DND-41 (cell line): ENCODE results near the gene STAT6.

ENCODE experiments used
- ATAC-seq: fragments of 200-7000 bp; cut with Tn5 transposase; 3 replicates; pipeline ENCODE4 v1.9.1; 2021; ENCODE audit warnings: low read depth; ENCODE audit not compliant: insufficient read depth
- DNase-seq: peaks from one replicate; pipeline ENCODE4 v3.0.0-alpha.2; 2020
- H2AFZ ChIP-seq: 2 replicates; pipeline ENCODE4 v1.6.0; 2012; ENCODE audit warnings: low read depth, low read length
- H3K27ac ChIP-seq: 2 replicates; pipeline ENCODE4 v1.5.1; 2012; ENCODE audit warnings: low read length, inconsistent platforms
- H3K27me3 ChIP-seq: fragments of 200-600 bp; sonication (generic); 2 replicates; pipeline ENCODE4 v1.6.0; 2012; ENCODE audit warnings: low read length, mild to moderate bottlenecking, inconsistent platforms; ENCODE audit not compliant: insufficient read depth, poor library complexity
- H3K36me3 ChIP-seq: 2 replicates; pipeline ENCODE4 v1.5.1; 2012; ENCODE audit warnings: low read length, inconsistent platforms; ENCODE audit not compliant: insufficient read depth
- H3K4me1 ChIP-seq: 2 replicates; pipeline ENCODE4 v1.5.1; 2012; ENCODE audit warnings: mild to moderate bottlenecking, low read length; ENCODE audit not compliant: insufficient read depth
- H3K4me2 ChIP-seq: 2 replicates; pipeline ENCODE4 v1.6.0; 2012; ENCODE audit warnings: mild to moderate bottlenecking, moderate library complexity, low read length, inconsistent platforms; ENCODE audit not compliant: insufficient read depth
- H3K4me3 ChIP-seq, 2 experiments: fragments of 200-600 bp in 1 of 2; shearing (Covaris generic) in 1 of 2; 2 replicates each; pipeline ENCODE4 v1.5.1; 2012 to 2016; ENCODE audit warnings: inconsistent platforms in 2 of 2, low read length in 2 of 2, mild to moderate bottlenecking in 2 of 2, low read depth in 1 of 2, moderate library complexity in 1 of 2
- H3K79me2 ChIP-seq: 2 replicates; pipeline ENCODE4 v1.6.0; 2012; ENCODE audit warnings: low read length, inconsistent platforms; ENCODE audit not compliant: insufficient read depth
- H3K9ac ChIP-seq: 2 replicates; pipeline ENCODE4 v1.6.0; 2012; ENCODE audit warnings: low read depth, mild to moderate bottlenecking, inconsistent platforms, low read length, moderate library complexity
- H3K9me3 ChIP-seq: 2 replicates; pipeline ENCODE4 v1.5.1; 2012; ENCODE audit warnings: low read length, moderate library complexity, mild to moderate bottlenecking, inconsistent platforms; ENCODE audit not compliant: insufficient read depth, severe bottlenecking
- H4K20me1 ChIP-seq: 2 replicates; pipeline ENCODE4 v1.6.0; 2012; ENCODE audit warnings: low read length; ENCODE audit not compliant: insufficient read depth
- CTCF ChIP-seq: IDR thresholded peaks from 2 replicates; pipeline ENCODE4 v1.5.1; 2012; ENCODE audit warnings: borderline replicate concordance, low read length, moderate library complexity, mild to moderate bottlenecking; ENCODE audit not compliant: poor library complexity, severe bottlenecking; ENCODE audit errors: extremely low read depth
- EZH2 ChIP-seq: IDR thresholded peaks from 3 replicates; pipeline ENCODE4 v1.6.1; 2012; ENCODE audit warnings: borderline replicate concordance, low read depth, mild to moderate bottlenecking, moderate library complexity, low read length, inconsistent platforms; ENCODE audit not compliant: severe bottlenecking

The STAT6 gene

GRCh38 chr12:57092529-57092862 lies 18.7 kb downstream of the STAT6 start:
- H3K9ac ChIP-seq = no peak overlapping the region
- DNase-seq = no peak
- ATAC-seq = no peak
- H4K20me1 ChIP-seq = peaks cover 16% of the 10 kb centered on the region
- no peak overlapping the region for H3K4me3 ChIP-seq
- peaks cover 59% of the 10 kb centered on the region for H3K36me3 ChIP-seq
- H2AFZ ChIP-seq = no peak overlapping the region
- H3K4me1 ChIP-seq = peaks cover 22% of the 10 kb centered on the region
- peaks cover 11% of the 10 kb centered on the region for H3K79me2 ChIP-seq
- no peaks in the 10 kb centered on the region for H3K9me3 ChIP-seq
- H3K27ac ChIP-seq = no peak overlapping the region
- no peaks in the 10 kb centered on the region for H3K27me3 ChIP-seq
- H3K4me2 ChIP-seq = no peak overlapping the region
- no peak for TF ChIP-seq EZH2
- no peak for TF ChIP-seq CTCF

GRCh38 chr12:57091638-57092528 lies 19.3 kb downstream of the STAT6 start:
- peaks cover 16% of the 10 kb centered on the region for H4K20me1 ChIP-seq
- H3K27me3 ChIP-seq = no peaks in the 10 kb centered on the region
- H2AFZ ChIP-seq = no peak overlapping the region
- peaks cover 53% of the 10 kb centered on the region for H3K36me3 ChIP-seq
- no peaks in the 10 kb centered on the region for H3K9me3 ChIP-seq
- no peak for DNase-seq
- no peak overlapping the region for H3K9ac ChIP-seq
- H3K4me3 ChIP-seq = no peak overlapping the region
- H3K27ac ChIP-seq = no peak overlapping the region
- ATAC-seq = no peak
- H3K79me2 ChIP-seq = peaks cover 11% of the 10 kb centered on the region
- H3K4me2 ChIP-seq = no peak overlapping the region
- H3K4me1 ChIP-seq = peaks cover 22% of the 10 kb centered on the region
- TF ChIP-seq EZH2 = no peak
- no peak for TF ChIP-seq CTCF

- peaks cover 30% of the 10 kb centered on the region for H3K4me1 ChIP-seq
- peaks cover 16% of the 10 kb centered on the region for H4K20me1 ChIP-seq
- no peak overlapping the region for H3K4me3 ChIP-seq
- ATAC-seq (no peak), DNase-seq (no peak)
- no peaks in the 10 kb centered on the region for H3K27me3 ChIP-seq
- 0 out of 2 replicates have a peak overlapping the region, but pooled peaks have one; percentile 21 for H3K4me2 ChIP-seq
- H2AFZ ChIP-seq = no peak overlapping the region
- H3K79me2 ChIP-seq = peaks cover 11% of the 10 kb centered on the region
- TF ChIP-seq EZH2 (no peak), CTCF (no peak)
- peaks cover 45% of the 10 kb centered on the region for H3K36me3 ChIP-seq
- H3K9ac ChIP-seq = no peak overlapping the region
- no peak overlapping the region for H3K27ac ChIP-seq
- H3K9me3 ChIP-seq = no peaks in the 10 kb centered on the region
Observed at GRCh38 chr12:57090924-57091637, 20.1 kb downstream of the STAT6 start.
